Measurements from ENCODE around the gene YARS1. TPM values are rescaled to one million over a fixed set of nuclear protein-coding genes. Genes with fewer than 3 reads are reported as not detected.
"Not testable (repeated sequence)": the region's sequence is repeated elsewhere in the genome, so short reads cannot be mapped to it uniquely, and the experiment has no call there.

The YARS1 gene
- total RNA-seq, 1 experiment from 2014 or later: 91.7 TPM

DNA sequence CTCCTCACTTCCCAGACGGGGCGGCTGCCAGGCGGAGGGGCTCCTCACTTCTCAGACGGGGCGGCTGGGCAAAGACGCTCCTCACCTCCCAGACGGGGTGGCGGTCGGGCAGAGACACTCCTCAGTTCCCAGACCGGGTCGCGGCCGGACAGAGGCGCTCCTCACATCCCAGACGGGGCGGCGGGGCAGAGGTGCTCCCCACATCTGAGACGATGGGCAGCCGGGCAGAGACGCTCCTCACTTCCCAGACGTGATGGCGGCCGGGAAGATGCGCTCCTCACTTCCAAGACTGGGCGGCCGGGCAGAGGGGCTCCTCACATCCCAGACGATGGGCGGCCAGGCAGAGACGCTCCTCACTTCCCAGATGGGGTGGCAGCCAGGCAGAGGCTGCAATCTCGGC is 12.7 kb downstream of the YARS1 start:
- H3K27me3 ChIP-seq; H3K9me3 ChIP-seq (replicated peaks); H3K4me3 ChIP-seq; DNase-seq; H3K27ac ChIP-seq; H3K4me1 ChIP-seq: not testable (repeated sequence)
- peaks cover 64% of the 10 kb centered on the region for H3K36me3 ChIP-seq

GRCh38 chr1:32801096-32801715 is 16.0 kb downstream of the YARS1 start:
- H3K27me3 ChIP-seq: no peaks in the 10 kb centered on the region
- no peak overlapping the region for H3K27ac ChIP-seq
- H3K4me1 ChIP-seq: no peaks in the 10 kb centered on the region
- no peak overlapping the region for H3K4me3 ChIP-seq
- peaks cover 50% of the 10 kb centered on the region for H3K36me3 ChIP-seq
- no peak for DNase-seq
- no peaks in the 10 kb centered on the region for H3K9me3 ChIP-seq (replicated peaks)

GRCh38 chr1:32798679-32799416 is 18.3 kb downstream of the YARS1 start:
- no peak for DNase-seq
- Histone ChIP-seq H3K27ac (no peak overlapping the region), H3K4me3 (no peak overlapping the region), H3K36me3 (peaks cover 51% of the 10 kb centered on the region), H3K27me3 (no peaks in the 10 kb centered on the region), H3K4me1 (no peaks in the 10 kb centered on the region), H3K9me3 (replicated peaks) (no peaks in the 10 kb centered on the region)

- H3K36me3 ChIP-seq: peaks cover 52% of the 10 kb centered on the region
- no peaks in the 10 kb centered on the region for H3K4me1 ChIP-seq
These were observed 19.0 kb downstream of the YARS1 start for GRCh38 chr1:32798191-32798590.

DNA sequence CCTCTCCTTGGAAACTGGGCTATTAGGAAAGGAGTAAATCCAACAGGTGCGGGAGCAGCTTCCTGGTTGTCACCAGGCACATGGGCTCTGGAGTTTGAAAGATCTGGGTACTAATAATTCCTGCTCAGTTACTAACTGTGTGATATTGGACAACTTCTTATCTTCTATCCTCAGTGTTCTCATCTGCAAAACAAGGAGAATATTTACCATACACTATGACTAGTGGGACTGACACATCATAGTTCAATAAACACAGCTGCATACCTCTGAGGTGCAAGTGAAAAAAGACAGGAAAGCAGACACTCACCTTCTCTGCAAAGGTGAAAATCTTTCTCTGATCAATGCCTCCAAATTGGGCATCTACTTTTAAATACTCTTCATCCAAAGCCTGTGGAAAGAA is 19.7 kb downstream of the YARS1 start:
- Histone ChIP-seq H3K9me3 (replicated peaks) (no peaks in the 10 kb centered on the region), H3K4me3 (no peak overlapping the region), H3K4me1 (no peaks in the 10 kb centered on the region), H3K27ac (no peak overlapping the region), H3K27me3 (no peaks in the 10 kb centered on the region), H3K36me3 (peaks cover 55% of the 10 kb centered on the region)
- peak in 1 of 2 experiments; percentile 15 for DNase-seq

More at GRCh38 chr1:32798191-32798590, 19.0 kb downstream of the YARS1 start:
- Histone ChIP-seq H3K9me3 (replicated peaks) (no peaks in the 10 kb centered on the region), H3K27me3 (no peaks in the 10 kb centered on the region), H3K4me3 (no peak overlapping the region), H3K27ac (no peak overlapping the region)
- DNase-seq: no peak

- not testable (repeated sequence) for H3K9me3 ChIP-seq (replicated peaks); DNase-seq; H3K4me3 ChIP-seq; H3K27me3 ChIP-seq; H3K4me1 ChIP-seq; H3K27ac ChIP-seq
- H3K36me3 ChIP-seq: peaks cover 56% of the 10 kb centered on the region
These were observed 21.4 kb downstream of the YARS1 start for GRCh38 chr1:32795763-32796162.

DNA sequence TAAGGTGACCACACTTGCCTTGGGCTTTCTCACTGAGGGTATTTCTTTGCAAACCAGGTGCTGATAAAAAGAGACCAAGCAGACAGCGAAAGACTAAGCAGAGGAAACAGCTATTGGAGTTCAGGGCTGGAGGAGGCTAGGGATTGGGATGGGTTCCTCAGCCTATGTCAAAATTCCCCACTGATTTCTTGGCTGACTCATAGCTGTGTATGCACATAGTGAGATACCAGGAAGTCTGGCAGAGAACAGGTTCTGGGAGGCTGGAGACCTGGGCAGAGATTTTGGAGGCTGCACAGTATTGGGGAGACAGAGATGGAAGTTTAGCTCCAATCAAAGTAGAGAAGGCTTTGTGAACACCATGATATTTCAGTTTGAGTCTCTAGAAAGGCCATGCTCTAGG is 25.3 kb downstream of the YARS1 start:
- Histone ChIP-seq H3K36me3 (peaks cover 64% of the 10 kb centered on the region), H3K27ac (no peak overlapping the region), H3K27me3 (no peaks in the 10 kb centered on the region), H3K9me3 (replicated peaks) (no peaks in the 10 kb centered on the region), H3K4me1 (no peaks in the 10 kb centered on the region), H3K4me3 (no peak overlapping the region)
- no peak for DNase-seq

DNA sequence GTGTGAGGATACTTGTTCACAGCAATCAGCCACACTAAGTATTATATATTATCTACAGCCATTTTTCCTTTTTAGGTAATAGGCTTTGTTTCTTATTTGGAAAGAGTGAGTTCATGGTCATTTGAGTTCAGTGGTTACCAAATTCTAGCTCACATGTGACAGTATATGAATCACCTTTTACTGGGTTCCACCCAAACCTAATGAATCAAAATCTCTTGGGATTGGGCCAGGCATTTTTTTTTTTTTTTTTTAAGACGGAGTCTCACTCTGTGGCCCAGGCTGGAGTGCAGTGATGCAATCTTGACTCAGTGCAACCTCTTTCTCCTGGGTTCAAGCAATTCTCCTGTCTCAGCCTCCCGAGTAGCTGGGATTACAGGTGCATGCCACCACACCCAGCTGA is 27.8 kb downstream of the YARS1 start:
- H3K36me3 ChIP-seq: peaks cover 73% of the 10 kb centered on the region
- DNase-seq; H3K27me3 ChIP-seq; H3K4me1 ChIP-seq; H3K9me3 ChIP-seq (replicated peaks); H3K27ac ChIP-seq; H3K4me3 ChIP-seq: not testable (repeated sequence)

DNA sequence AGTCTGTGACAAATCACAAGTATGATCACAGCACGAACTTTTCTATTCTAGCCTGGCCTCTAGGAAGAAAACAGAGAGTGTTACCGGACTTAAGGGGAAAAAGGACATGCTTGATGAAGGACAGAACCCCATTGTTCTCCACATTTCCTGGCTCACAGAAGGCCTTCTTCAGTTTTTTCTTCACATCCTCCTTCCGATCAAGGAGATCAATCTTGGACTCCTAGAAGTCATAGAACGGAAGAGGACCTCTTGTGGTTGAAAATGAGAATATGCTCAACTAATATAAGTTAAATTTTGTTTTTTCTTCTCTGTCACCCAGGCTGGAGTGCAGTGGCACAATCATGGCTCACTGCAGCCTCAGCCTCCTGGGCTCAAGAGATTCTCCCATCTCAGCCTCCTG is 30.3 kb downstream of the YARS1 start:
- Histone ChIP-seq H3K4me3 (no peak overlapping the region), H3K36me3 (peaks cover 74% of the 10 kb centered on the region), H3K9me3 (replicated peaks) (no peaks in the 10 kb centered on the region), H3K27ac (no peak overlapping the region), H3K27me3 (no peaks in the 10 kb centered on the region), H3K4me1 (no peaks in the 10 kb centered on the region)
- peak in 1 of 2 experiments; percentile 35 for DNase-seq

GRCh38 chr1:32784817-32785216 is 32.3 kb downstream of the YARS1 start:
- H3K9me3 ChIP-seq (replicated peaks): no peaks in the 10 kb centered on the region
- peaks cover 79% of the 10 kb centered on the region for H3K36me3 ChIP-seq
- H3K4me1 ChIP-seq: no peaks in the 10 kb centered on the region
- no peak overlapping the region for H3K4me3 ChIP-seq
- no peaks in the 10 kb centered on the region for H3K27me3 ChIP-seq
- DNase-seq: no peak
- H3K27ac ChIP-seq: no peak overlapping the region

GRCh38 chr1:32783851-32784250 is 33.3 kb downstream of the YARS1 start:
- no peaks in the 10 kb centered on the region for H3K9me3 ChIP-seq (replicated peaks)
- no peaks in the 10 kb centered on the region for H3K4me1 ChIP-seq
- no peak overlapping the region for H3K4me3 ChIP-seq
- H3K27ac ChIP-seq: no peak overlapping the region
- no peaks in the 10 kb centered on the region for H3K27me3 ChIP-seq
- no peak for DNase-seq
- H3K36me3 ChIP-seq: peaks cover 82% of the 10 kb centered on the region

GRCh38 chr1:32782086-32782485 is 35.1 kb downstream of the YARS1 start:
- H3K27me3 ChIP-seq: no peaks in the 10 kb centered on the region
- no peak overlapping the region for H3K27ac ChIP-seq
- peaks cover 80% of the 10 kb centered on the region for H3K36me3 ChIP-seq
- no peaks in the 10 kb centered on the region for H3K9me3 ChIP-seq (replicated peaks)
- no peak overlapping the region for H3K4me3 ChIP-seq
- no peak for DNase-seq
- no peaks in the 10 kb centered on the region for H3K4me1 ChIP-seq

DNA sequence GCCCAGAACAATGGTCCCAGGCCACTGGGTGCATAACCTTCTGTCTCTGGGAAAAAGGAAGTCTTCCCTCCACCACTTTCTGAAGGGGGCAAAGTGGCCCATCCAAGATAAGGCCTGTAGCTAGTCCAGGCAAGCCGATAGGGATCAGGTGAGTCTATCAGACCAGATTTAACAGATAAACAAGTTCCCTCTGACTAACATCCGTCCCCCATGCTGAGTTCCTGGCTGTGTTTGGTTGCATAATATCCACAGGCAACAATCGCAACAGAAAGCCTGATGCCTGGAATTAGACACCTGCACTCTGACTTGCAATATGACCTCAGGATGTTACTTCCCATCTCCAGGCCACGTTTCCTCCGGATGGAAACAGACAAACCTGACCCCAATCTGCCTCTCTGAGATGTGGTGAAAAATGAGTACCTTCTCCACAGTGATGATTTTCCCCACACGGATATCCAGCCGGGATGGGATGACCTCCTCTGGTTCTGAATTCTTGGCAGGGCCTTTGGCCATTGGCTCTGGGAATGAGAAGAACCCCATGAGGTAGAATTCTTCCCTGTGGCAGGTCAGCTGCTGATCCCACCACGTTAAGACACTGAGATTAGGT is 36.4 kb downstream of the YARS1 start:
- H3K4me1 ChIP-seq: peaks cover 8% of the 10 kb centered on the region
- DNase-seq: no peak
- no peak overlapping the region for H3K4me3 ChIP-seq
- H3K9me3 ChIP-seq (replicated peaks): no peaks in the 10 kb centered on the region
- no peak overlapping the region for H3K27ac ChIP-seq
- H3K27me3 ChIP-seq: no peaks in the 10 kb centered on the region
- H3K36me3 ChIP-seq: peaks cover 73% of the 10 kb centered on the region

GRCh38 chr1:32780005-32780404 is 37.2 kb downstream of the YARS1 start:
- no peaks in the 10 kb centered on the region for H3K27me3 ChIP-seq

GRCh38 chr1:32779242-32779641 is 37.9 kb downstream of the YARS1 start:
- DNase-seq: no peak
- Histone ChIP-seq H3K9me3 (replicated peaks) (no peaks in the 10 kb centered on the region), H3K27ac (no peak overlapping the region), H3K4me3 (no peak overlapping the region), H3K4me1 (peaks cover 23% of the 10 kb centered on the region), H3K36me3 (peaks cover 60% of the 10 kb centered on the region), H3K27me3 (no peaks in the 10 kb centered on the region)

More at GRCh38 chr1:32780005-32780404, 37.2 kb downstream of the YARS1 start:
- Histone ChIP-seq H3K27ac (no peak overlapping the region), H3K4me1 (peaks cover 16% of the 10 kb centered on the region), H3K4me3 (no peak overlapping the region), H3K9me3 (replicated peaks) (no peaks in the 10 kb centered on the region), H3K36me3 (peaks cover 67% of the 10 kb centered on the region)
- no peak for DNase-seq

Measured in SJCRH30 (cell line).